ENCODE data around the gene ANGEL2. TPM values are rescaled to one million over a fixed set of nuclear protein-coding genes. Genes with fewer than 3 reads are reported as not detected.

ANGEL2 gene
- total RNA-seq, 1 donor from 2014 or later, result 21.2 TPM

GRCh38 chr1:212954514-212954913 is 61.2 kb downstream of the ANGEL2 start:
- no peaks in the 10 kb centered on the region for H3K9me3 Mint-ChIP-seq (ENCODE audit: low read depth)
- peaks cover 30% of the 10 kb centered on the region for H3K4me1 Mint-ChIP-seq (ENCODE audit: low read depth)
- peaks cover 1% of the 10 kb centered on the region for H3K36me3 Mint-ChIP-seq (ENCODE audit: low read depth)
- H3K27me3 Mint-ChIP-seq (ENCODE audit: low read depth), result no peaks in the 10 kb centered on the region
- no peak overlapping the region for H3K4me3 Mint-ChIP-seq (ENCODE audit: unreplicated experiment)
- TF ChIP-seq, protein P1, sequence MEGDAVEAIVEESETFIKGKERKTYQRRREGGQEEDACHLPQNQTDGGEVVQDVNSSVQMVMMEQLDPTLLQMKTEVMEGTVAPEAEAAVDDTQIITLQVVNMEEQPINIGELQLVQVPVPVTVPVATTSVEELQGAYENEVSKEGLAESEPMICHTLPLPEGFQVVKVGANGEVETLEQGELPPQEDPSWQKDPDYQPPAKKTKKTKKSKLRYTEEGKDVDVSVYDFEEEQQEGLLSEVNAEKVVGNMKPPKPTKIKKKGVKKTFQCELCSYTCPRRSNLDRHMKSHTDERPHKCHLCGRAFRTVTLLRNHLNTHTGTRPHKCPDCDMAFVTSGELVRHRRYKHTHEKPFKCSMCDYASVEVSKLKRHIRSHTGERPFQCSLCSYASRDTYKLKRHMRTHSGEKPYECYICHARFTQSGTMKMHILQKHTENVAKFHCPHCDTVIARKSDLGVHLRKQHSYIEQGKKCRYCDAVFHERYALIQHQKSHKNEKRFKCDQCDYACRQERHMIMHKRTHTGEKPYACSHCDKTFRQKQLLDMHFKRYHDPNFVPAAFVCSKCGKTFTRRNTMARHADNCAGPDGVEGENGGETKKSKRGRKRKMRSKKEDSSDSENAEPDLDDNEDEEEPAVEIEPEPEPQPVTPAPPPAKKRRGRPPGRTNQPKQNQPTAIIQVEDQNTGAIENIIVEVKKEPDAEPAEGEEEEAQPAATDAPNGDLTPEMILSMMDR (IDR thresholded peaks at IDR 0.05), result no peak
- H3K27ac Mint-ChIP-seq (ENCODE audit: unreplicated experiment), result no peak overlapping the region
- no peak for DNase-seq (ENCODE audit: low spot score)

GRCh38 chr1:212953321-212953720 is 62.3 kb downstream of the ANGEL2 start:
- peaks cover 21% of the 10 kb centered on the region for H3K4me1 Mint-ChIP-seq (ENCODE audit: low read depth)
- H3K4me3 Mint-ChIP-seq (ENCODE audit: unreplicated experiment), result no peak overlapping the region
- no peaks in the 10 kb centered on the region for H3K9me3 Mint-ChIP-seq (ENCODE audit: low read depth)
- H3K27ac Mint-ChIP-seq (ENCODE audit: unreplicated experiment), result no peak overlapping the region
- TF ChIP-seq, protein P1 (IDR thresholded peaks at IDR 0.05), result no peak
- H3K27me3 Mint-ChIP-seq (ENCODE audit: low read depth), result no peaks in the 10 kb centered on the region
- no peaks in the 10 kb centered on the region for H3K36me3 Mint-ChIP-seq (ENCODE audit: low read depth)
- DNase-seq (ENCODE audit: low spot score), result no peak

DNA sequence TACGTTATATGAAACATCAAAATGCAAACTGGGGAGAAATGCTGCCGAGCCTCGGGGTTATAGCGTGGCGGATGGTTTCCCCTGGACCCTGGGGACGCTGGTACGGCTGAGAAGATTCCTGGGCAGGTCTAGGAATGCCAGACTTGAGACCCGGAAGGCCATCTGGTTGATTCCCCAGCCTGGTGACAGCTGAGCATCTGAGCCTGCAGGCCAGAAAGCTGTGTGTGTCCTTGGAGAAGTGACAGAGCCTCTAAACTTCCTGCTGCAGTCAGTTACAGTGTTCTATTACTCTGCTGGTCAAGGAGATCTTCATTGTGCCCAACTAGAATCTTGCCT is 63.1 kb downstream of the ANGEL2 start:
- no peak overlapping the region for H3K4me3 Mint-ChIP-seq (ENCODE audit: unreplicated experiment)
- TF ChIP-seq, protein P1 (IDR thresholded peaks at IDR 0.05), result no peak
- H3K4me1 Mint-ChIP-seq (ENCODE audit: low read depth), result peaks cover 14% of the 10 kb centered on the region
- H3K27ac Mint-ChIP-seq (ENCODE audit: unreplicated experiment), result no peak overlapping the region
- H3K27me3 Mint-ChIP-seq (ENCODE audit: low read depth), result no peaks in the 10 kb centered on the region
- no peak for DNase-seq (ENCODE audit: low spot score)
- H3K9me3 Mint-ChIP-seq (ENCODE audit: low read depth), result no peaks in the 10 kb centered on the region
- H3K36me3 Mint-ChIP-seq (ENCODE audit: low read depth), result no peaks in the 10 kb centered on the region

DNA sequence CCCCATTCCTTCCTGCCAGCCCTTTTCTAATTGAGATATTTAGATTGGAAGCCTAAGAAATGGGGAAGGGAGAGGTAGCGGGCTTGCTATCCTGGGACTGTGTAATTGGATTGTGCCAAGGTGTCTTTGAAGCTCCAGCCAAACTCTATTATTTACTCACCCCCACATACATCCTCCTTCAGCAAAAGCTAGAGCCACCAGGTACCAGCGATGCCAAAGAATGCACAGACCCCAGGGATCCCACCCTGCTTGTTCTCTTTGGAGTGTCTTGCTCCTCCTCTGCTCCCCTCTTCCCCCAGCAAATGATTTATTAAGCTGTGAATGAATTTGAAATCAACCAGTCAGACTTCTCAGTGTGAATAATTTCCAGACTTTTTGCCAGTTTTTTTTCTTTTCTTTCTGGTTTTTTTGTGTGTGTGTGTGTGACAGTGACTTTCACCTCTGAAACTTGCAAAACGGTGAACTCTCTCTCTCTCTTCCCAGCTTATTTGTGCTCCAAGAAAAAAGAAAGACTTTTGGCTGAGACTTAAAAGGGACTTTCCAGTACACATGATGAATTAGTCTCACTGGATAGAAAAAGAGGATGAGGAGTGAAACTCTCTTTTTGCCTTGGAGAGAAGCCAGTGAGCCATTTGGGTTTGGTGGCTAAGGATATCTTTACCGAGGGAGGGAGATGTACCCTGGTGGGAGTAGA is 63.6 kb downstream of the ANGEL2 start:
- TF ChIP-seq, protein P1 (IDR thresholded peaks at IDR 0.05), result no peak
- no peak for DNase-seq (ENCODE audit: low spot score)
- H3K27me3 Mint-ChIP-seq (ENCODE audit: low read depth), result no peaks in the 10 kb centered on the region
- H3K4me1 Mint-ChIP-seq (ENCODE audit: low read depth), result peaks cover 14% of the 10 kb centered on the region
- no peaks in the 10 kb centered on the region for H3K36me3 Mint-ChIP-seq (ENCODE audit: low read depth)
- peak overlapping the region; percentile 36 for H3K4me3 Mint-ChIP-seq (ENCODE audit: unreplicated experiment)
- no peaks in the 10 kb centered on the region for H3K9me3 Mint-ChIP-seq (ENCODE audit: low read depth)
- no peak overlapping the region for H3K27ac Mint-ChIP-seq (ENCODE audit: unreplicated experiment)

DNA sequence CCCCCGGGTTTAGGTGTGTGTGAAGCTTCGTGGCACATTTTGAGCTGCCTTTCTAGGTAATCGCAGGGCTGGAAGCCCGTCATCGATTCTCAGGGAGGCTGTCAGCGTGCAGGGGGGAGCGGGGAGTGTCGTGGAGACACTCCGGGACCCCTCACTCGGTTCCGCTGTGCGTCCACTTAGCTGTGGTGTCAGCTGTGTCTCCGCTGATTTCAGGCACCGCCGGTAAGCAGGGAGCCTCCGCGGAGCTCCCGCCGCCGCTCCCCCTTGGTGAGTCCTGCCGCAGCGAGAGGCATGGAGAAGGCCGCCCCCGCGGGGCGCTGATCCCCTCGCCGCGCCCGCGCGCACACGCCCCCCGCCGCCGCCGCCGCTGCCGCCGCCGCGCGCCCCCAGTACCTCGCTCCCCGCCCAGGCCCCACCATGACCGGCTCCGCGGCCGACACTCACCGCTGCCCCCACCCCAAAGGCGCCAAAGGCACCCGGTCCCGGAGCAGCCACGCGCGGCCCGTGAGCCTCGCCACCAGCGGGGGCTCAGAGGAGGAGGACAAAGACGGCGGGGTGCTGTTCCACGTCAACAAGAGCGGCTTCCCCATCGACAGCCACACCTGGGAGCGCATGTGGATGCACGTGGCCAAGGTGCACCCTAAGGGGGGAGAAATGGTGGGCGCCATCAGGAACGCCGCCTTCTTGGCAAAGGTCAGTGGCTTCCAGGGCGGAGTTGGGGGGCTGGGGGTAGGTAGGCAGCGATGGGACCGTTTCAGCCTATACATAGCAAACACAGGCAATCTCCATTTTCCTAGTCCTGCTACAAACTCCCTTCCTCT is 64.3 kb downstream of the ANGEL2 start:
- no peak for DNase-seq (ENCODE audit: low spot score)
- peak overlapping the region; percentile 89 for H3K4me3 Mint-ChIP-seq (ENCODE audit: unreplicated experiment)
- H3K4me1 Mint-ChIP-seq (ENCODE audit: low read depth), result peaks cover 14% of the 10 kb centered on the region
- H3K9me3 Mint-ChIP-seq (ENCODE audit: low read depth), result no peaks in the 10 kb centered on the region
- no peaks in the 10 kb centered on the region for H3K36me3 Mint-ChIP-seq (ENCODE audit: low read depth)
- H3K27ac Mint-ChIP-seq (ENCODE audit: unreplicated experiment), result no peak overlapping the region
- TF ChIP-seq, protein P1 (IDR thresholded peaks at IDR 0.05), result no peak
- H3K27me3 Mint-ChIP-seq (ENCODE audit: low read depth), result no peaks in the 10 kb centered on the region
